H9 (cell line): ENCODE data around the gene PTPN2. TPM values are rescaled to one million over a fixed set of nuclear protein-coding genes. Genes with fewer than 3 reads are reported as not detected.

Source experiments
- DNase-seq: peaks from one replicate; pipeline ENCODE4 v3.0.0-alpha.2; 2017
- H2AFZ ChIP-seq: one replicate; pipeline ENCODE4 v1.6.1; 2013; ENCODE audit warnings: mild to moderate bottlenecking, low read length, control low read depth, moderate library complexity
- H2AK5ac ChIP-seq: 2 replicates; pipeline ENCODE4 v1.6.1; 2013; ENCODE audit warnings: low read length, control low read depth, mixed read lengths; ENCODE audit not compliant: insufficient read length
- H2BK120ac ChIP-seq: one replicate; pipeline ENCODE4 v1.6.1; 2013; ENCODE audit warnings: low read depth, mild to moderate bottlenecking, low read length, control low read depth, inconsistent platforms; ENCODE audit not compliant: poor library complexity, severe bottlenecking
- H2BK12ac ChIP-seq: 2 replicates; pipeline ENCODE4 v1.6.1; 2013; ENCODE audit warnings: low read length, control low read depth, mixed read lengths, low read depth; ENCODE audit not compliant: insufficient read length
- H2BK15ac ChIP-seq: 2 replicates; pipeline ENCODE4 v1.6.1; 2013; ENCODE audit warnings: low read depth, low read length, control low read depth
- H2BK20ac ChIP-seq: one replicate; pipeline ENCODE4 v1.6.1; 2013; ENCODE audit warnings: low read depth, mild to moderate bottlenecking, low read length, control low read depth, inconsistent platforms; ENCODE audit not compliant: poor library complexity, severe bottlenecking
- H2BK5ac ChIP-seq: 2 replicates; pipeline ENCODE4 v1.6.1; 2013; ENCODE audit warnings: low read length, control low read depth, mixed read lengths; ENCODE audit not compliant: insufficient read length
- H3K14ac ChIP-seq: 2 replicates; pipeline ENCODE4 v1.6.1; 2013; ENCODE audit warnings: low read length, control low read depth; ENCODE audit not compliant: insufficient read depth
- H3K18ac ChIP-seq: 2 replicates; pipeline ENCODE4 v1.6.1; 2013; ENCODE audit warnings: low read depth, mild to moderate bottlenecking, mixed read lengths, low read length, control low read depth; ENCODE audit not compliant: insufficient read length
- H3K23ac ChIP-seq: 2 replicates; pipeline ENCODE4 v1.6.1; 2013; ENCODE audit warnings: low read length, control low read depth, mixed read lengths, low read depth; ENCODE audit not compliant: insufficient read length
- H3K23me2 ChIP-seq: 2 replicates; pipeline ENCODE4 v1.6.1; 2013; ENCODE audit warnings: low read depth, mild to moderate bottlenecking, mixed read lengths, low read length, control low read depth; ENCODE audit not compliant: insufficient read length, poor library complexity, severe bottlenecking
- H3K27ac ChIP-seq: 2 replicates; pipeline ENCODE4 v1.5.1; 2013; ENCODE audit warnings: low read length, control low read depth, mixed read lengths, low read depth; ENCODE audit not compliant: insufficient read length
- H3K27me3 ChIP-seq: 2 replicates; pipeline ENCODE4 v1.6.1; 2013; ENCODE audit warnings: low read length, control low read depth, inconsistent platforms; ENCODE audit not compliant: insufficient read depth
- H3K4ac ChIP-seq: 2 replicates; pipeline ENCODE4 v1.6.1; 2013; ENCODE audit warnings: low read depth, mild to moderate bottlenecking, control low read depth, inconsistent platforms, low read length, moderate library complexity
- H3K4me1 ChIP-seq: 2 replicates; pipeline ENCODE4 v1.6.1; 2013; ENCODE audit warnings: low read length, control low read depth, inconsistent platforms; ENCODE audit not compliant: insufficient read depth
- H3K4me2 ChIP-seq: 2 replicates; pipeline ENCODE4 v1.6.1; 2013; ENCODE audit warnings: low read length, control low read depth, mixed read lengths; ENCODE audit not compliant: insufficient read length, insufficient read depth
- H3K56ac ChIP-seq: 2 replicates; pipeline ENCODE4 v1.6.1; 2013; ENCODE audit warnings: low read depth, mild to moderate bottlenecking, mixed read lengths, low read length, control low read depth; ENCODE audit not compliant: insufficient read length
- H3K79me1 ChIP-seq: 2 replicates; pipeline ENCODE4 v1.6.1; 2013; ENCODE audit warnings: low read depth, mild to moderate bottlenecking, moderate library complexity, low read length, control low read depth, inconsistent platforms; ENCODE audit not compliant: insufficient read depth, poor library complexity, severe bottlenecking
- H3K79me2 ChIP-seq: 2 replicates; pipeline ENCODE4 v1.6.1; 2013; ENCODE audit warnings: low read length, control low read depth, inconsistent platforms; ENCODE audit not compliant: insufficient read depth
- H3K9ac ChIP-seq: 2 replicates; pipeline ENCODE4 v1.6.1; 2013; ENCODE audit warnings: low read length, control low read depth, mixed read lengths; ENCODE audit not compliant: insufficient read length; ENCODE audit errors: extremely low read depth
- H3K9me3 ChIP-seq: one replicate; pipeline ENCODE4 v1.6.1; 2013; ENCODE audit warnings: low read depth, low read length, inconsistent platforms; ENCODE audit not compliant: control insufficient read depth
- H3T11ph ChIP-seq: one replicate; pipeline ENCODE4 v1.6.1; 2013; ENCODE audit warnings: mild to moderate bottlenecking, low read length, control low read depth, inconsistent platforms
- H4K20me1 ChIP-seq: one replicate; pipeline ENCODE4 v1.6.1; 2013; ENCODE audit not compliant: control insufficient read depth, insufficient read length, insufficient read depth
- H4K5ac ChIP-seq: 2 replicates; pipeline ENCODE4 v1.6.1; 2013; ENCODE audit warnings: low read depth, mild to moderate bottlenecking, mixed read lengths, low read length, control low read depth; ENCODE audit not compliant: insufficient read length
- H4K8ac ChIP-seq: replicated peaks from 2 replicates; pipeline ENCODE4 v1.6.1; 2013; ENCODE audit warnings: low read length, control low read depth, mixed read lengths, low read depth; ENCODE audit not compliant: insufficient read length
- H4K91ac ChIP-seq: 2 replicates; pipeline ENCODE4 v1.6.1; 2013; ENCODE audit warnings: low read depth, mild to moderate bottlenecking, moderate library complexity, mixed read lengths, low read length, control low read depth; ENCODE audit not compliant: insufficient read length
- H3K27ac Mint-ChIP-seq, 3 experiments: 2 replicates in 2 of 3; 3 replicates in 1 of 3; pipeline ENCODE4 v1.8.0; 2020 to 2021; ENCODE audit warnings: mixed read lengths in 3 of 3, mild to moderate bottlenecking in 1 of 3, moderate library complexity in 1 of 3
- H3K27me3 Mint-ChIP-seq: 2 replicates; pipeline ENCODE4 v1.8.0; 2021; ENCODE audit warnings: low read depth, mild to moderate bottlenecking, moderate library complexity, mixed read lengths
- H3K36me3 Mint-ChIP-seq, 3 experiments: 2 replicates in 2 of 3; 3 replicates in 1 of 3; pipeline ENCODE4 v1.8.0; 2020 to 2021; ENCODE audit warnings: low read depth in 3 of 3, mixed read lengths in 3 of 3; ENCODE audit not compliant: insufficient read depth in 1 of 3
- H3K4me1 Mint-ChIP-seq, 2 experiments: 2 replicates each; pipeline ENCODE4 v1.8.0; 2020; ENCODE audit warnings: mixed read lengths in 2 of 2
- H3K4me3 Mint-ChIP-seq, 2 experiments: 2 replicates in 1 of 2; 3 replicates in 1 of 2; pipeline ENCODE4 v1.8.0; 2020 to 2021; ENCODE audit warnings: mild to moderate bottlenecking in 2 of 2, mixed read lengths in 2 of 2, moderate library complexity in 1 of 2
- H3K9me3 Mint-ChIP-seq, 2 experiments: 2 replicates in 1 of 2; 3 replicates in 1 of 2; pipeline ENCODE4 v1.8.0; 2020; ENCODE audit warnings: mild to moderate bottlenecking in 2 of 2, mixed read lengths in 2 of 2, moderate library complexity in 1 of 2
- WGBS: extraction: QIAGEN DNeasy Blood & Tissue Kit; methylation state at CpG from one replicate; pipeline ENCODE4 v1.1.7; 2013; ENCODE audit warnings: missing lambda C conversion rate, low lambda C conversion rate, mixed read lengths; ENCODE audit not compliant: insufficient read length; ENCODE audit errors: extremely low coverage; 5-methylcytosine and 5-hydroxymethylcytosine counted together
- total RNA-seq: library from RNA; stranded (reverse); gene quantifications from 2 replicates; pipeline ENCODE4 v1.2.1, GENCODE V29; 2021
- TF ChIP-seq, protein P1 (sequence below): fragments of 200-600 bp; sonication (generic); conservative IDR thresholded peaks from 3 replicates; pipeline ENCODE4 v1.8.0; 2021; ENCODE audit warnings: antibody characterized with exemption, mild to moderate bottlenecking

Gene PTPN2
- total RNA-seq, 1 experiment from 2014 or later: 48.7 TPM

DNA sequence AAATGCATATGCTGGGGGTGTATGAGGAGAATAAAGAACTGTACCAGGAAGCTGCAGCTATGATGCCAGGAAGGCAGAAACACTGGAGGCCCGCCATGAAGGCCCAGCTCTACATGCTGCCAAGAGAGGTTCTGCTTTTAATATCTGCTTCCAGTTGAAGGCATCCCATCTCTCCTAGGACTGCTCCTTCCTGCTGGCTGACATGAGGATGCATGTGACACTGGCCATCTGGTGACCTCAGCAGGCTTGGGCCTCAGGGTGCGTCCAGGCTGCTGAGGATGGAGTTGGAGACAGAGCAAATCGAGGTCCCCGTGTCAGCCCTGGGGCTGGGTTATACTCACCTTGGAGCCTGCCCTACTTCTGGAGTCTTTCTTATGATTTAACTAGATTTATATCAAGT, 132.1 kb downstream of the PTPN2 start:
- Histone ChIP-seq H3K18ac (no peak overlapping the region), H3K4me2 (no peak overlapping the region), H3K56ac (no peak overlapping the region), H2BK5ac (no peak overlapping the region), H3K27ac (no peak overlapping the region), H3K23me2 (no peaks in the 10 kb centered on the region), H3K4ac (no peak overlapping the region), H2AFZ (no peak overlapping the region), H3K79me1 (no peaks in the 10 kb centered on the region), H3K14ac (no peak overlapping the region), H2BK20ac (no peak overlapping the region), H2AK5ac (no peak overlapping the region), H3K23ac (no peak overlapping the region), H2BK15ac (no peak overlapping the region), H2BK120ac (peak overlapping the region; percentile 52), H4K91ac (no peak overlapping the region), H3T11ph (no peak overlapping the region), H3K4me1 (no peaks in the 10 kb centered on the region), H4K20me1 (no peaks in the 10 kb centered on the region), H3K9me3 (no peaks in the 10 kb centered on the region), H4K8ac (no peak overlapping the region), H3K27me3 (no peaks in the 10 kb centered on the region), H3K9ac (no peak overlapping the region), H2BK12ac (no peak overlapping the region), H3K79me2 (no peaks in the 10 kb centered on the region), H4K5ac (no peak overlapping the region)
- Mint-ChIP-seq H3K4me3 (no peak overlapping the region), H3K27ac (no peak overlapping the region), H3K27me3 (no peaks in the 10 kb centered on the region; the same call in 1 of the 2 replicates), H3K9me3 (no peaks in the 10 kb centered on the region; a peak in 1 of 5 replicates), H3K36me3 (no peaks in the 10 kb centered on the region; a peak in 1 of 7 replicates), H3K4me1 (no peaks in the 10 kb centered on the region)
- WGBS: no CpG with 5 or more reads among the region's 4 CpGs
- TF ChIP-seq, protein P1, sequence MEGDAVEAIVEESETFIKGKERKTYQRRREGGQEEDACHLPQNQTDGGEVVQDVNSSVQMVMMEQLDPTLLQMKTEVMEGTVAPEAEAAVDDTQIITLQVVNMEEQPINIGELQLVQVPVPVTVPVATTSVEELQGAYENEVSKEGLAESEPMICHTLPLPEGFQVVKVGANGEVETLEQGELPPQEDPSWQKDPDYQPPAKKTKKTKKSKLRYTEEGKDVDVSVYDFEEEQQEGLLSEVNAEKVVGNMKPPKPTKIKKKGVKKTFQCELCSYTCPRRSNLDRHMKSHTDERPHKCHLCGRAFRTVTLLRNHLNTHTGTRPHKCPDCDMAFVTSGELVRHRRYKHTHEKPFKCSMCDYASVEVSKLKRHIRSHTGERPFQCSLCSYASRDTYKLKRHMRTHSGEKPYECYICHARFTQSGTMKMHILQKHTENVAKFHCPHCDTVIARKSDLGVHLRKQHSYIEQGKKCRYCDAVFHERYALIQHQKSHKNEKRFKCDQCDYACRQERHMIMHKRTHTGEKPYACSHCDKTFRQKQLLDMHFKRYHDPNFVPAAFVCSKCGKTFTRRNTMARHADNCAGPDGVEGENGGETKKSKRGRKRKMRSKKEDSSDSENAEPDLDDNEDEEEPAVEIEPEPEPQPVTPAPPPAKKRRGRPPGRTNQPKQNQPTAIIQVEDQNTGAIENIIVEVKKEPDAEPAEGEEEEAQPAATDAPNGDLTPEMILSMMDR: no peak
- DNase-seq: no peak
